Spinal cord (tissue), 10 donors: Measurements from ENCODE around the gene KLHL21. TPM values are rescaled to one million over a fixed set of nuclear protein-coding genes. Genes with fewer than 3 reads are reported as not detected.
A peak's percentile ranks its signal among the peaks of the same experiment; 100 is the strongest.

Experiments used
- DNase-seq, 6 donors: peaks; one replicate each; pipeline versions ENCODE4 v3.0.0 to v3.0.0-alpha.2; 2013 to 2015; ENCODE audit warnings: low spot score in 6 of 6, low read depth in 4 of 6
- H3K27ac ChIP-seq: one replicate; pipeline ENCODE4 v1.5.1; 2013; ENCODE audit warnings: low read depth, low read length, control low read depth
- H3K27me3 ChIP-seq: one replicate; pipeline ENCODE4 v1.6.1; 2013; ENCODE audit warnings: low read length; ENCODE audit not compliant: control insufficient read depth, insufficient read depth
- H3K36me3 ChIP-seq: one replicate; pipeline ENCODE4 v1.6.1; 2013; ENCODE audit warnings: low read length; ENCODE audit not compliant: control insufficient read depth, insufficient read depth
- H3K4me1 ChIP-seq: one replicate; pipeline ENCODE4 v1.6.1; 2013; ENCODE audit warnings: low read length; ENCODE audit not compliant: control insufficient read depth, insufficient read depth
- H3K4me3 ChIP-seq: one replicate; pipeline ENCODE4 v1.5.1; 2013; ENCODE audit warnings: low read depth, low read length, control low read depth
- H3K9me3 ChIP-seq: one replicate; pipeline ENCODE4 v1.6.1; 2013; ENCODE audit warnings: low read length; ENCODE audit not compliant: control insufficient read depth, insufficient read depth
- WGBS: methylation state at CpG from one replicate; pipeline ENCODE4 v1.1.5; 2013; ENCODE audit warnings: missing lambda C conversion rate; ENCODE audit not compliant: insufficient coverage; 5-methylcytosine and 5-hydroxymethylcytosine counted together
- polyA plus RNA-seq, 2 donors: library from polyadenylated mRNA; unstranded; fragments of 120-200 nt; gene quantifications; one replicate each; pipeline ENCODE4 v1.2.1, GENCODE V29; 2013; ENCODE audit not compliant: insufficient read length in 2 of 2
- total RNA-seq, 2 donors: library from RNA; depleted of rRNA in 1 of 2; stranded (reverse); fragments of 120-200 nt in 1 of 2; fragments of >200 nt in 1 of 2; gene quantifications; one replicate each; pipeline versions ENCODE4 v1.2.3 to v1.2.4, GENCODE V29; 2013 to 2014
- donor health status: healthy.

The KLHL21 gene
- total and polyA plus RNA-seq, 4 donors, result 17.0 to 28.9 (median 21.7) TPM

- peaks cover 81% of the 10 kb centered on the region for H3K36me3 ChIP-seq
- no peak for DNase-seq
- H3K4me3 ChIP-seq, result no peak overlapping the region
- peaks cover 36% of the 10 kb centered on the region for H3K4me1 ChIP-seq
- WGBS, result 94% methylated on average over 6 of the region's 7 CpGs
- no peak overlapping the region for H3K27ac ChIP-seq
- no peaks in the 10 kb centered on the region for H3K27me3 ChIP-seq
- no peaks in the 10 kb centered on the region for H3K9me3 ChIP-seq
These were observed 16.8 kb downstream of the KLHL21 start for GRCh38 chr1:6585841-6586240.

GRCh38 chr1:6585081-6585722 lies 17.5 kb downstream of the KLHL21 start:
- H3K9me3 ChIP-seq, result no peaks in the 10 kb centered on the region
- no peak overlapping the region for H3K4me3 ChIP-seq
- no peaks in the 10 kb centered on the region for H3K27me3 ChIP-seq
- no peak overlapping the region for H3K27ac ChIP-seq
- H3K4me1 ChIP-seq, result peaks cover 43% of the 10 kb centered on the region
- H3K36me3 ChIP-seq, result peaks cover 82% of the 10 kb centered on the region
- DNase-seq, result no peak
- 87% methylated on average over 12 of the region's 12 CpGs for WGBS

- Histone ChIP-seq H3K4me3 (no peak overlapping the region), H3K27me3 (no peaks in the 10 kb centered on the region), H3K36me3 (peaks cover 75% of the 10 kb centered on the region), H3K9me3 (no peaks in the 10 kb centered on the region), H3K4me1 (peaks cover 47% of the 10 kb centered on the region), H3K27ac (no peak overlapping the region)
- 91% methylated on average over 17 of the region's 21 CpGs for WGBS
- DNase-seq, result no peak
These were observed 18.3 kb downstream of the KLHL21 start for GRCh38 chr1:6584126-6585080.

GRCh38 chr1:6582370-6582769 lies 20.3 kb downstream of the KLHL21 start:
- Histone ChIP-seq H3K4me3 (no peak overlapping the region), H3K27ac (no peak overlapping the region), H3K9me3 (no peaks in the 10 kb centered on the region), H3K27me3 (no peaks in the 10 kb centered on the region), H3K4me1 (peaks cover 54% of the 10 kb centered on the region), H3K36me3 (peaks cover 54% of the 10 kb centered on the region)
- 83% methylated on average over 1 of the region's 1 CpG for WGBS
- DNase-seq, result no peak

GRCh38 chr1:6581561-6582305 lies 20.9 kb downstream of the KLHL21 start:
- H3K4me1 ChIP-seq, result peaks cover 47% of the 10 kb centered on the region
- H3K9me3 ChIP-seq, result no peaks in the 10 kb centered on the region
- no peak overlapping the region for H3K27ac ChIP-seq
- H3K36me3 ChIP-seq, result peaks cover 48% of the 10 kb centered on the region
- no peak for DNase-seq
- WGBS, result 88% methylated on average over 9 of the region's 10 CpGs
- no peak overlapping the region for H3K4me3 ChIP-seq
- H3K27me3 ChIP-seq, result no peaks in the 10 kb centered on the region

GRCh38 chr1:6580593-6581409 lies 21.9 kb downstream of the KLHL21 start:
- H3K4me3 ChIP-seq, result peak overlapping the region; percentile 62
- H3K9me3 ChIP-seq, result no peaks in the 10 kb centered on the region
- DNase-seq, result no peak
- no peaks in the 10 kb centered on the region for H3K27me3 ChIP-seq
- peaks cover 38% of the 10 kb centered on the region for H3K36me3 ChIP-seq
- peak overlapping the region; percentile 94 for H3K27ac ChIP-seq
- H3K4me1 ChIP-seq, result peaks cover 41% of the 10 kb centered on the region
- WGBS, result 36% methylated on average over 19 of the region's 19 CpGs

GRCh38 chr1:6580119-6580592 lies 22.5 kb downstream of the KLHL21 start:
- Histone ChIP-seq H3K4me1 (peaks cover 41% of the 10 kb centered on the region), H3K27me3 (no peaks in the 10 kb centered on the region), H3K36me3 (peaks cover 32% of the 10 kb centered on the region), H3K4me3 (peak overlapping the region; percentile 62), H3K27ac (peak overlapping the region; percentile 94), H3K9me3 (no peaks in the 10 kb centered on the region)
- no peak for DNase-seq
- WGBS, result under 1% methylated on average over 26 of the region's 30 CpGs

GRCh38 chr1:6579374-6580118 lies 23.1 kb downstream of the KLHL21 start, which contains the start of gene ZBTB48:
TSS of gene ZBTB48 (plus strand) at chr1:6579994. CDS start at chr1:6580610, 616 bp downstream.
- WGBS, result 12% methylated on average over 58 of the region's 58 CpGs
- H3K9me3 ChIP-seq, result no peaks in the 10 kb centered on the region
- no peaks in the 10 kb centered on the region for H3K27me3 ChIP-seq
- peak within 1 kb of the TSS; percentile 94 for H3K27ac ChIP-seq
- DNase-seq, result peak; percentile 93 to 100 (median 98)
- peaks cover 41% of the 10 kb centered on the region for H3K4me1 ChIP-seq
- H3K4me3 ChIP-seq, result peak within 1 kb of the TSS; percentile 62
- H3K36me3 ChIP-seq, result peaks cover 29% of the 10 kb centered on the region
